GM18520 (cell line): ENCODE results near the gene DPYSL5.
"Not testable (repeated sequence)": the region's sequence is repeated elsewhere in the genome, so short reads cannot be mapped to it uniquely, and the experiment has no call there.

Experiments used
- ATAC-seq: cut with Tn5 transposase; IDR thresholded peaks from one replicate; pipeline ENCODE4 v1.9.1; 2021; ENCODE audit not compliant: unreplicated experiment

The DPYSL5 gene, protein sequence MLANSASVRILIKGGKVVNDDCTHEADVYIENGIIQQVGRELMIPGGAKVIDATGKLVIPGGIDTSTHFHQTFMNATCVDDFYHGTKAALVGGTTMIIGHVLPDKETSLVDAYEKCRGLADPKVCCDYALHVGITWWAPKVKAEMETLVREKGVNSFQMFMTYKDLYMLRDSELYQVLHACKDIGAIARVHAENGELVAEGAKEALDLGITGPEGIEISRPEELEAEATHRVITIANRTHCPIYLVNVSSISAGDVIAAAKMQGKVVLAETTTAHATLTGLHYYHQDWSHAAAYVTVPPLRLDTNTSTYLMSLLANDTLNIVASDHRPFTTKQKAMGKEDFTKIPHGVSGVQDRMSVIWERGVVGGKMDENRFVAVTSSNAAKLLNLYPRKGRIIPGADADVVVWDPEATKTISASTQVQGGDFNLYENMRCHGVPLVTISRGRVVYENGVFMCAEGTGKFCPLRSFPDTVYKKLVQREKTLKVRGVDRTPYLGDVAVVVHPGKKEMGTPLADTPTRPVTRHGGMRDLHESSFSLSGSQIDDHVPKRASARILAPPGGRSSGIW

DNA sequence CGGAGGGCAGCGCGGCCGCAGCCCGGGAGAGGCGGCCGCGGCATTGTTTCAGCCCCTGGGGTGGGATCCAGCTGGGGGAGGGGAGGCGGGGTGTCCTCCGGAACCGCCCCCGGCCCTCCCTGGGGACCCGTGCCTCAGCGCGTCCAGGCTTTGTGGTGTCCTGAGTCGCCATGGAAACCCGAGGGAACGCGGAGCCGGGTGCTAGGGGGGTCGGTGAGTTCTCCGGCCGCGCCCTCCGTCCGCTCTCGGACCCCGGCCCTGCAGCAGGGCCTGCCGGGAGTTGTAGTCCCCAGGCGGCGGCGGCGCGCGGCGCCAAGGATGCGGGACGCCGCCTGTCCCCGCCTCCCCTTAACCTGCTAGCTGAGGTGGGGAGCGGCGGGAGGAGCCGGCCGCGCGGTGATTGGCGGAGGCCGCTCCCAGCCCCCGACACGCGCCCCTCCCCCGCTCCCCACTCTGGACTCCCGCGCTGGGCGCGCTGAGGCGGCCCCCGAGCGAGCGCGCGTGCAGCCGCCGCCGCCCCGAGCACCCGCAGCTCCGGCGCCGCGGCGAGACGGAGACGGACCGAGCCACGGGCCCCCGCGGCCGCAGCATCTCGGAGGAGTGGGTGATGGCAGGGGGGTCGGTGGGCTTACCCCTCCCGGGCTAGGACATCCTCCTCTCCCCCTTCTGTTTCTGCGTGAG lies at the start of gene DPYSL5:
Gene DPYSL5, plus strand, starts transcription at position 478 of the 681 bp plus-strand sequence. CDS start 50,368 bp downstream, outside the sequence.
- no peak for ATAC-seq

DNA sequence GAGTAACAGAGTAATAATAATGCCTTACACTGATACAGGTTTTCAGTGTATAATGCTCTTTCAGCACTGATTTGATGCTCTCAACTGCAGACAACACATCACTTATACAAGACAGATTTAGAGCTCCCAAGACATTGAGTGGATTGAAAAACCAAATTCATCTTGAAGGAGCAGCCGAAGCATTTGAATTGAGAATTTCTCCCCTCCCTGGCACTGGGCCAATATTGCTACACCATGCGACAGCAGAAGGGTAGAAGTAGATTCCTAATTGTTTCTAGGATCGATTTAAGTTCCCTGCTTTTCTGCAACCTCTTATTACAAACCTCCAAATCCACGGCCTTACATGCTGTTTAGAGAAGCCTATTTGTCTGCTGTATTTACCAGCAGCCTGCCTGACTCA lies 46.6 kb upstream of the DPYSL5 start:
- ATAC-seq: no peak

DNA sequence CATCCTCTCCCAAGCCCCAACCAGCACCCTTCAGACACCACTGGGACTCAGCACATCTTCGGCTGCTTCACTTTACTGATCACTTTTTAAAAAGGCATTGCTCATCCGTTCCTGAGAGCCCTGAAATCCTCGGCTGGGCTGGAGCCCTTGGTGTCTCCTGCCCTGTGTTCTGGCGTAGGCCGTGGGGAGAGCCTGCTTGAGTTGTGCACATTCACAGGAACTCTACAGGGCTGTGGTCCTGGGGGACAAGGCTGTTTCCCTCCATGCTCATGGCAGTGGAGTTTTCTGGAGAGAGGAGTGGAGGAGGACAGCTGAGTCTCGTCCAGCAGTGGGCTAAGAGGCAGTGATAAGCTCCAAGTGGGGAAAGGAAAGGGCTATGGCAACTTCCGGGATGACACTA lies 46.1 kb upstream of the DPYSL5 start:
- no peak for ATAC-seq

DNA sequence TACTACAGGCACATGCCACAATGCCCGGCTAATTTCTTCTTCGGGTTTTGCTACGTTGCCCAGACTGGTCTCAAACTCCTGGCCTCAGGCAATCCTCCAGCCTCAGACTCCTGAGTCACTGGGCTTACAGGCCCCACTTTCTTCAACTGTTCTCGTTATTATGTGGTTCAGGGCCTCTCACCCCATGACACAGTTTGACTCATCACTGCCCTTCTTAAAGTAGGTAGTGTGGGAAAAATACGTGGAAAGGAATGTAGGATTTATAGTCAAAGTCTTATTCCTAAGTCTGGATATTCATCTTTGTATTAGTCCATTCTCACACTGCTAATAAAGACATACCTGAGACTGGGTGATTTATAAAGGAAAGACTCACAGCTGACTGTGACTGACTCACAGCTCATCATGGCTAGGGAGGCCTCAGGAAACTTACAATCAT lies 42.7 kb upstream of the DPYSL5 start:
- ATAC-seq: no peak

DNA sequence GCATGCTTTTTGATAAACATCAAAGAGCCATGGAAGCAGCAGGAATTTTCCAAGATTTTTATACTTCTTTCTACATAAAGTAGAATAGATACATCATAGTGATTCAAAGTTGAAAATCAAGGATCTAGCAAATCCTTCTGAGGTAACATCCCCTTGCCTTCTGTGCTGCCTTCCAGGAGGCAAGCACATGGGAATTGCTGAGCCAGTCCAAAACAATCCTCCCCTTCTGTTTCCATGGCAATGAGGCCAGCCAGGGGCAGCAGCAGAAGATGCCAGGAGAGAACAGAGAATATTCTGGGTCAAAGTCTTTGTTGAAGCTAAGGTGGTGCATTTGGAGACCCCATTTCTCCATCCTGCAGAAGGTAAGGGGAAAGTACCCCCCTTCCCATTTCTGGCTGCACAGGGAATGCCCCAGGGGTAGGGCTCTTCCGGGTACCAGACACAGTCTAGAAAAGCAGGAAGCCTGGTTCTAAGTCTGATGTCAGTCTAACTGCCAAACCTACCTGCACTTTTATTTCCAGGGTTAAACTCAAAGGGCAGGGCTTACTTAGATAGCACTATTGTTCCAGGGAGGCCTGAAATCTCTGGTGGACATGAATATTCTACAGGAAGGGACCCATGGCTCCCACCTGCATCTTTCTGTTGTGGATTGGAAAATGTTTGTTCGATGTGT lies 40.0 kb upstream of the DPYSL5 start:
- no peak for ATAC-seq

DNA sequence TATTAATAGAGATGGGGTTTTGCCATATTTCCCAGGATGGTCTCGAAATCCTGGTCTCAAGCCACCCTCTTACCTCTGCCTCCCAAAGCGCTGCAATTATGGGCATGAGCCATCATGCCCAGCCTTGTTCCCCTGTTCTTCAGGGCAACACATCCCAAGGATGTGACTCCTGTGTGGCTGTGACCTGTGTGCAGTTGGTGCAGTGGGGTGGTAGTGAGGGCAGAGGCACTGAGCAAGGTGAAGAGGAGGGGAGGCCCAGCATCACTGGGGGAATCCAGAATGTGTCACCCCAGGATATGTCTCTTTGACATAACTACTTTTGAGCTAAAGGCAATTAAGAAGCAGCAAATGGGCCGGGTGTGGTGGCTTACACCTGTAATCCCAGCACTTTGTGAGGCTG lies 38.7 kb upstream of the DPYSL5 start:
- no peak for ATAC-seq

DNA sequence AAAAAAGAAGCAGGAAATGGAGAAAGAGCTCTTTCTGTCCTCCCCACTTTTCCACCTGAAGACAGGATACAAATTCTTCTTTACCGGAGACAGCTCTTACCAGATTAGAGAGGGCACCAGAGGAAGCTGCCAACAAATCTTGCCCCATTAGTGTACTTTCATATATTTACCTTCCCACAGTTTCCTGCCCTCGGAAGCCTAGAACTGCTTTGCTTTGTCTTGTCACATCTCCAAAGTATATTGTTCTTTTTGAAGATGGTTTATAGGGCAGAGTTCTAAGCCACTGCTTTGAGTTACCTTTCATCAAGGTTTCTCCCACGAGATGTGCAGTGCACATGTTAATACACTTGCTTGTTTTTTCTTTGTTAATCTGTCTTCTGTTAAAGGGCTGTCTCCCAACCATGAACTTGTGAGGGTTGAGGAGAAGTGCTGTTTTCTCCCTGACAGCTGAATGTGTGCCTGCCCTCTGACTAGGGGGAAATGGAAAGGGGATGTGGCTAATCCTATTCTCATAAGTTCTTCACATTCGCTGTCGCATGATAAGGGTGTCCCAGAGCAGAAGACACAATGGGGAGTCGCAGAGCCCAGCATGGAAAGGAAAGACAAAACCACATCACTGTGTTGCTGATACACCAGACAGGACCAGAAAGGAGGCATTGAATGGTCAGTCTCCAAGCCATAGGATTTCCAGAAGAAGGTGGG lies 37.9 kb upstream of the DPYSL5 start:
- ATAC-seq: no peak

DNA sequence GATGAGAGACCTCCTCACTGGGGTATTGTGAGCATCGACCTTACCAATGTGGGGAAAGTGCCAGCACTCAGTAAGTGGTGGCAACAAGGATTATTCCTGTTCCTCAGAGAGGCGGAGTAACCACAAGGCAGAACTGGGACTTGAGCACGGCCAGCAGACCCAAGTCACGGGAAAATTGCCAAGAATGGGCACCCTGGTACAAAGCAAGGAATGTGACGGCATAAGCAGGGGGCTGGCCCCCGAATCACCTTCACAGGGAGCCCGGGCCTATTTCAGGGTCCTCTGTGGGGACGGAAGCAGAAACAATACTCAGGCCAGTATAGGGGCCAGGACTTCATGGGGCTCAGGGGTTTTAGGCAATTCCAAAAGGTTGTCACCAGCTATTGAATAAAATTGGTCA lies 36.7 kb upstream of the DPYSL5 start:
- ATAC-seq: no peak

DNA sequence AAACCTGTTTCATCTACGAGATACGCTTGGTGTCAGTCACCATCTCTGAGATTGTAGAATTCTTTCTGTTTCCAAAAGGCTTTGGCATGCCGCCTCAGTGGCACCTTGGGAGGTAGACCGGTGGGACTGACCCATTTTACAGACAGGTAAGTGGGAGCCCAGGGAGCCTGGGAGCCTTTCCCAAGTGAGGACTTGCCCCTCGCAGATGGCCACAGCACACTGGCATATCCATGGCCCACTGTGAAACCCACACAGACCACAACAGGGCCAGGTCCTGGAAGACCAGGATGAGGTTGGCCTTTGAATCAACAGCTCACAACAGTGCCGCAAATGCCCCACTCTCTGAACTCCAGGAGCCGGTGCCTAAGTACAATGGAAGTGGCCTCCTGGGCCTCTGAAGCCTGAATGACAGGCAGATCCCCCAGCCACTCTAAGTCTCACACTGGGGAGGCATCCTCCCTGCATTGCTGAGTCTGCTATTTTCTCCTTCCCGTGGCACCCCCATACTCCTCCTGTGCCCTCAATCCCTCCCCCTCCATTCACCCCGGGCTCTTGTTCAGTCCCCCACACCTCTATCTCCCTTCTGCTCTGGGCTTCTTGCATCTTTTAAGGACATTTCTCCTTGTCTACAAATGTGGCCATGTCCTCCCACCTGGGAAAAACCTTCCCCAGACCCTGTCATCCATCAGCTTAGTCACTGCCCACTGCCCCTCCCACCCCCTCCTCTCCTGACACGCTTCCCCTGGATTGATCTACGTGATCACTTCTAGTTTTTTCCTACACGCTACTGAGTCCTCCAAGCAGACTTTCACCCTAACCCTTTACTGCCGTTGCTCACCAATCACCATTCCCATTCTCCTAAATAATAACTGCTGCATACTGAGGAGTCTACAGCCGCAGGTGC lies 35.9 kb upstream of the DPYSL5 start:
- ATAC-seq: no peak

DNA sequence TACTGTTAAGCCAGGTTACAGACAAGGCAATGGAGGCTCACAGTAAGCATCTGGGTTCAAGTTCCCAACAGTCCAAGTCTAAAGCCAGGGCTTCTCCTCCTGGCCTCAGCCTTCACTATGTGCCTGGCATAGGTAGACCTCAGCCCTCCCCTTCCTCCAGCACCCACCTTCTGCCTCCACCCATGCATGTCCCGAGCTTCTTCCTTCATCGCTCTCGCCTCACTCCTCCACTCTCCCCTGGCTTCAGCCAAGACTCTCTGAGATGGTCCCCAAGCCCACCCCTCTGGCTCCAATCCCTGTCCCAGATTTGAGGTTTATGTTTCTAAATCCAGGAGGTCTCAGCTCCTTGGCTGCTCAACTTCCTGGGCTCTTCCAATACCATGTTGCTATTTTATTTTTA lies 35.2 kb upstream of the DPYSL5 start:
- no peak for ATAC-seq

DNA sequence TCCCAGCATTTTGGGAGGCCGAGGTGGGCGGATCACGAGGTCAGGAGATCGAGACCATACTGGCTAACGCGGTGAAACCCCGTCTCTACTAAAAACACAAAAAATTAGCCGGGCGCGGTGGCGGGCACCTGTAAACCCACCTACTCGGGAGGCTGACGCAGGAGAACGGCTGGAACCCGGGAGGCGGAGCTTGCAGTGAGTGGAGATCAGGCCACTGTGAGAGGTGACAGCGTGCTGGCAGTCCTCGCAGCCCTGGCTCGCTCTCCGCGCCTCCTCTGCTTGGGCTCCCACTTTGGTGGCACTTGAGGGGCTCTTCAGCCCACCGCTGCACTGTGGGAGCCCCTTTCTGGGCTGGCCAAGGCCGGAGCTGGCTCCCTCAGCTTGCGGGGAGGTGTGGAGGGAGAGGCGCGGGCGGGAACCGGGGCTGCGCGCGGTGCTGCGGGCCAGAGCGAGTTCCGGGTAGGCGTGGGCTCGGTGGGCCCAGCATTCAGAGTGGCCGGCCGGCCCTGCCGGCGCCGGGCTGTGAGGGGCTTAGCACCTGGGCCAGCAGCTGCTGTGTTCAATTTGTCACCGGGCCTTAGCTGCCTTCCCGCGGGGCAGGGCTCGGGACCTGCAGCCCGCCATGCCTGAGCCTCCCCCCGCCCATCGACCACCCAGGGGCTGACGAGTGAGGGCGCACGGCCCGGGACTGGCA lies 33.7 kb upstream of the DPYSL5 start:
- ATAC-seq: not testable (repeated sequence)

DNA sequence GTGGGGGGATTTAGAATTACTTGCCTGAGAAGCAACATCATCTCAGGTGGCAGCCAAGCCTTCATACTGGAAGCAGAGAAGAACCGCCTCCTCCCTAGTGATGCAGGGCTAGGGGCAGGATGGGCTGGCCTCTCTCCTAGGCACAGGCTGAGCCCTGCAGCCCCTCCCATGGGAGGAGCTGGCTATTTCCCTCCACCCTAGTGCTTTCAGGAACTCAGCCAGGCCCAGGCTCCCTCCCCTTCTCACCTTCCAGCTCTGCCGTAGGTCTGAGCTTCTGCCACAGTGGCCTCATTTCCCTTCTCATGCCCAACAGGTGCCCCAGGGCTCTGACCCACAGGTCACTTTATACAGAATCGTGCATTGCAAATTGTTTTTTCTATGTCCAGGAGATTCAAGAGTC lies 31.0 kb upstream of the DPYSL5 start:
- ATAC-seq: no peak

DNA sequence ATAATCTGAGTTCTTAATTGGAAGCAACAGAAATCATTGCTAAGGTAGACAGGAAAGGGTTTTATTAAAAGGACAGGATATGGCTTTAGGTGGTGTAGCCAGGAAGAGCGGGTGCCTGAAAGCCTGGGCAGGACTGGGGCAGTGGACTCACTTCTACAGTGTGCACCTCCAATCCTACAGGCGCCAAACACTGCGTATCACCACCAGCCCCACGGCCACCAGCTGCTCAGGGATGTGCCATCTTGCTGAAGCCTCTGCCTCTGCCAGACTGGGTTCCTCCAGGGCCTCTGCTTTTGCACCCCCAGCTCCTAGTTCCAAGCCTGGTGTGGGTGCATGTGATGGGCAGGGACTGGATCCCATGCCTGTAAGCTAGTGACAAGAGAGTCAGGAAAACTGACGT lies 29.7 kb upstream of the DPYSL5 start:
- ATAC-seq: no peak

DNA sequence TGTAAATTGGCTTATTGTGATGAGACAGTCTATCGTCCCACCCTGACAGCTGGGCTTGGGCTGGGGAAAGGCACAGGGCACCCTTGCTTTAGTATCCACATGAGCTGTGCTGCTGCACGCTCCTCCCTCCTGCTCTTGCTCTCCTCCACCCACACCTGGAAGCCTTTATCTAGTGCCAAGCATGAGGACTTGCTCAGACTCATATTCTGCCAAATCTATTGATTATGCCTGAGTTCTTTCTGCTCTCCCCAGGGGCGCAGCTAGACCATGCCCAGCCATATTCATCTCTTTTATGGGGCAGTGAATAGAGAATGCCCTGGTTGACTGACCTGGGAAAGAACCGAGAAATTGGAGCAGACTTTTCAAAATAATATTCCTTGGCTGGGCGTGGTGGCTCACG lies 29.0 kb upstream of the DPYSL5 start:
- no peak for ATAC-seq

DNA sequence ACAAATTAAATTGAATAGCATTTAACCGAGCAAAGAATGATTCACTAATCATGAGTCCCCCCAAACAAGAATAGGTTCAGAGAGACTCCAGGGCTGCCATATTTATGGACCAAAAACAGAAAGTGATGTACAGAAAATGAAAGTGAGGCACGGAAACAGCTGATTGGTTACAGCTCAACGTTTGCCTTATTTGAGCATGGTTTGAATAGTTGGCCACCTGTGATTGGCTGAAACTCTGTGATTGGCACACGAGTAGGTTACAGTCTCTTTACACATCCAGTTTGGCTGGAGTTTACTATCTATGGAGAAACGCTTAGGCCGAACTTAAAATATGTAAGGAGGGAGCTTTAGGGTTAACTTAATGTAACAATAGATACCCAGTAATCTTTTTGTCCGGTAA lies 27.0 kb upstream of the DPYSL5 start:
- no peak for ATAC-seq

DNA sequence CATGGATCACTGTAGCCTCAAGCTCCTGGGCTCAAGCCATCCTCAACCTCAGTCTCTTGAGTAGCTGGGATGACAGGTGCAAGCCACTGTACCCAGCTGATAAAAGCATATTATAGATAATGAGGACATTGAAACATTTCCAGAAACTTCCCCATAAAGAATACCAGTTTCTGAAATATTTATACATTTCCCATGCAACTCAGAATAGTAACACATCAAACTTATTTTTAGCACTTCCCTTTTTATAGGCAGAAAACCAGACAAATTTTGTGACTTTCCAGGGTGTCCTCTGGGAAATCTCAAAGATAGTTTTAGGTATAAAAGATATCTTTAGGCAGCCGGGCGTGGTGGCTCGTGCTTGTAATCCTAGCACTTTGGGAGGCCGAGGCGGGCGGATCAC lies 25.1 kb upstream of the DPYSL5 start:
- no peak for ATAC-seq

DNA sequence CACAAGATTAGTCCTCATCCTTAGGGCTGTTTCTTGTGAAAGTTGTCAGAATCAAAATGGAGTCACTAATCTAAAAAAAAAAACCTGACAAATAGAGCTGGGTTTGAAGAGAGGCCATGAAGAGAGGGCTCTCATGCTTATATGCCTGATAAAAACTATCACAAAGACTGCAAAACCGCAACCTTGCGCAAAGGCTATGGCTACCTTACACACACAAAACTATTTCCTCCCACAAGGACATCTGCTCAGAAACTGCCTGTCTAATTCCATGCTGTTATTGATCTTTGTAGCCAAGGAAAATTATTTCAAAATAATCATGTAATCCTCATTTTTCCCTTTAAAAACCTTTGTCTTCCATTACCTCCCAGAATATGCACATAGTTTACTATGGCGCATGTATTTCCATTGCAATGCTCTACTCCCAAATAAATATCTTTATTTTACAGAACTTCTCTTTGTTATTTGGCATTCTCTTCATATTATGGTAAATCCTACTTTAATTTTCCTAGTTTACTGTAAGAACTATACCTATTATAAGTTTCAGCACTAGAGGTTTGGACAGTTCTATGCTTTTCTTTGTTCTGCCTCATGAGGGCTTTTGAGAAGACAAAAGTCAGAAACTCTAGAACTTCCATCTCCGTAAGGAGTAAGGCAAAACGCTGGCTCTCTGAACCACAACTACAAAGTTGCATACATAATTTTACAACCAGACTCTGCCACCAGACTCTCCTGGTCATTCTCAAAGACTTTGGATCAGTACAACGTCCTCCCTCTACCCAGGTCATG lies 9.6 kb upstream of the DPYSL5 start:
- ATAC-seq: no peak

DNA sequence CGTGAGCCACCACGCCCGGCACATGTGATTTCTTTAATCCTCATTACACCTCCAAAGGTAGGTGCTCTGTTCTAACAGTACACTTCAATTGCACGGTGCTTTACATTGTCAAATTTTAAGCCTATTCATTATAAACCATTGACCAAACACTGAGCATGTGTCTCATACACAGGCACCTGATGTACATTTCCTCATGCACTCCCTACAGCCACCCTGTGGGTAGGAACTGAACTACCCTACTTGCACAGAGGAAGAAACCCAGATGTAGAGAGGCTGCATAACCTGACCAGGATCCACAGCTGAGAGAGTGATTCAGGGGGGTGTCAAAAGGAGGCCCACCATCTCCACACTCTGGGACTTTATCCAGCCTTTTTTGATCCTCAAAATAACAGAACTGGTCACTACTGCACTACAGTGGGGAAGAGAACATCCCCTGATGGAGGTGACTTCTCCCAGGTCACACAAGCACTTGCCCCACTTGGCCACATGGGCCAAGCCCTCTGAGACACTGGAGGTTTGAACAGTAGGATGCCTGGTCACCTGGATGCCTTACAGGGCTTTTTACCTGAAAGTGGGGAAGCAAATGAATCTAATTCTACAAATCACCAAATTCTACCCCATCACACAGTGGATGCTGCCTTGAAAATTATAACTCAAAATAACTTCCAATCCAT lies 6.9 kb upstream of the DPYSL5 start:
- no peak for ATAC-seq
